MM.1S (cell line): ENCODE data around the gene GALNT5.
A peak's percentile ranks its signal among the peaks of the same experiment; 100 is the strongest.
"Not testable (repeated sequence)": the region's sequence is repeated elsewhere in the genome, so short reads cannot be mapped to it uniquely, and the experiment has no call there.

Experiments used
- DNase-seq: peaks from one replicate; pipeline ENCODE4 v3.0.0-alpha.2; 2015
- H2AFZ ChIP-seq: fragments of 300-600 bp; sonication (generic); 2 replicates; pipeline ENCODE4 v1.6.0; 2016; ENCODE audit warnings: antibody characterized with exemption, low read length
- H3F3A ChIP-seq: fragments of 300-600 bp; sonication (generic); 2 replicates; pipeline ENCODE4 v1.6.1; 2016; ENCODE audit warnings: mild to moderate bottlenecking, antibody characterized with exemption, low read length, moderate library complexity, mixed read lengths; ENCODE audit not compliant: insufficient read depth
- H3K27ac ChIP-seq: fragments of 300-600 bp; sonication (generic); 2 replicates; pipeline ENCODE4 v1.5.1; 2016; ENCODE audit warnings: mild to moderate bottlenecking, low read length
- H3K27me3 ChIP-seq: fragments of 300-600 bp; sonication (generic); replicated peaks from 2 replicates; pipeline ENCODE4 v1.6.0; 2016; ENCODE audit warnings: low read length; ENCODE audit not compliant: insufficient read depth
- H3K36me3 ChIP-seq: fragments of 300-600 bp; sonication (generic); replicated peaks from 2 replicates; pipeline ENCODE4 v1.6.1; 2016; ENCODE audit warnings: mild to moderate bottlenecking, low read length, mixed read lengths; ENCODE audit not compliant: insufficient read depth
- H3K4me1 ChIP-seq: fragments of 300-600 bp; sonication (generic); 2 replicates; pipeline ENCODE4 v1.6.1; 2016; ENCODE audit warnings: low read length, mixed read lengths
- H3K4me2 ChIP-seq: fragments of 300-600 bp; sonication (generic); 2 replicates; pipeline ENCODE4 v1.6.0; 2016; ENCODE audit warnings: low read depth, low read length
- H3K4me3 ChIP-seq: fragments of 300-600 bp; sonication (generic); 2 replicates; pipeline ENCODE4 v1.5.1; 2016; ENCODE audit warnings: low read length, mixed read lengths
- H3K79me2 ChIP-seq: fragments of 300-600 bp; sonication (generic); 2 replicates; pipeline ENCODE4 v1.6.1; 2016; ENCODE audit warnings: mixed run types, low read length, mixed read lengths
- H3K9ac ChIP-seq: fragments of 300-600 bp; sonication (generic); 2 replicates; pipeline ENCODE4 v1.6.1; 2016; ENCODE audit warnings: low read length, mixed read lengths
- H3K9me2 ChIP-seq: fragments of 300-600 bp; sonication (generic); replicated peaks from 2 replicates; pipeline ENCODE4 v1.6.1; 2016; ENCODE audit warnings: mild to moderate bottlenecking, low read length, mixed read lengths; ENCODE audit not compliant: insufficient read depth
- H3K9me3 ChIP-seq: fragments of 300-600 bp; sonication (generic); replicated peaks from 2 replicates; pipeline ENCODE4 v1.6.1; 2016; ENCODE audit warnings: mild to moderate bottlenecking, low read length, mixed read lengths; ENCODE audit not compliant: insufficient read depth
- H4K20me1 ChIP-seq: fragments of 300-600 bp; sonication (generic); 2 replicates; pipeline ENCODE4 v1.6.1; 2016; ENCODE audit warnings: mild to moderate bottlenecking, low read length, moderate library complexity, mixed read lengths; ENCODE audit not compliant: insufficient read depth
- CTCF ChIP-seq: fragments of 300-600 bp; sonication (generic); IDR thresholded peaks from 2 replicates; pipeline ENCODE4 v1.5.1; 2016; ENCODE audit warnings: antibody characterized with exemption, low read length, mixed read lengths
- EZH2 ChIP-seq: fragments of 300-600 bp; sonication (generic); optimal IDR thresholded peaks from 2 replicates; pipeline ENCODE3; 2017; ENCODE audit warnings: low read depth, mild to moderate bottlenecking, antibody characterized with exemption, low read length, mixed read lengths
- EZH2phosphoT487 ChIP-seq: fragments of 300-600 bp; sonication (generic); IDR thresholded peaks from 2 replicates; pipeline ENCODE4 v1.6.1; 2018; ENCODE audit warnings: antibody characterized with exemption, low read length

The GALNT5 gene

DNA sequence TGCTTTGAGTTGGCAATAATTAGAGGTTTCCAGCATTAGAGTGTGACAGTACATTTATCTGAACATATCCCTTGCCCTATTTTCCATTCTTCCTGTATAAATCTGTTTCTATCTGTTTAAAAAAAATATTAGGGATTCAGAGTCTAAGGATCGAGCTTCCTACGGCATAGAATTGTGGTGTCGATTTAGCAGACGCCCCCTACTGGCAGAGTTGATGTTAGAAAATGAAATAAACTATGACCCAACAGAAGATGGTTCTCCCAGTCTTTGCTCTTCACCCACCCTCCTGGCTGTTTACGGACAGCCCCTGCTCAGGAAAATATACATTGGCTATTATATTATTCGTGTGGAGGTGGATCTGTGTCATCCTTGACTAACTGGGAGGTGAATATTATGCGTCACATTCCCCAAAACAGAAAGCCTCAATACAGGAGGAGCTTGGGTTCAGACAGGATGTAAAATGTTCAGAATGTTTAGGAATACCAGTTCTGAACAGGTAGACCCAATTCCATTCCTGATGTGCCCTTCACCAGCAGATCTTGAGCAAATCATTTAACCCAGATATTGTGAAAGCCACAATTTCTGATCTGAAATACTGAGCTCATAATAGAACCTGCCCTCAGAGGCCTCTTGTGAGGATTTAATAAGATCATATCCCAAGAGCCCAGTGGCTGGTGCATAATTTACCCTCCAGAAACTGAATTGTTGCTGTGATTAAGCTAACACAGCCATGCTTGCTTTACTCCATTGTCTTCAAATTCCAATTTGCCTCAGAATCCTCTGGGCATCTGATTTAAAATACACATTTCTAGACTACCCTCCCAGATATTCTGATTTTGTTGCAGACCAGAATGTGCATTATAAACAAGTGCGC is 78.9 kb downstream of the GALNT5 start:
- Histone ChIP-seq H3K4me3 (no peak overlapping the region), H3K36me3 (no peaks in the 10 kb centered on the region), H4K20me1 (no peaks in the 10 kb centered on the region), H3K9me2 (no peaks in the 10 kb centered on the region), H3K27me3 (no peaks in the 10 kb centered on the region), H3F3A (no peaks in the 10 kb centered on the region), H3K9me3 (no peaks in the 10 kb centered on the region), H3K4me1 (0 out of 2 replicates have a peak, but pooled peaks cover 4% of the 10 kb centered on the region), H2AFZ (no peak overlapping the region), H3K79me2 (no peaks in the 10 kb centered on the region), H3K27ac (no peak overlapping the region), H3K9ac (no peak overlapping the region), H3K4me2 (no peak overlapping the region; the same call in 1 of the 2 replicates)
- peak; percentile 58 for DNase-seq
- TF ChIP-seq EZH2phosphoT487 = no peak
- TF ChIP-seq CTCF = peak; percentile 75

- Histone ChIP-seq H3K4me2 (no peak overlapping the region), H3K36me3 (no peaks in the 10 kb centered on the region), H3K27me3 (no peaks in the 10 kb centered on the region), H4K20me1 (no peaks in the 10 kb centered on the region), H3K9me3 (no peaks in the 10 kb centered on the region), H3K27ac (no peak overlapping the region), H3K79me2 (no peaks in the 10 kb centered on the region), H3K4me1 (peaks cover 8% of the 10 kb centered on the region), H3K9me2 (no peaks in the 10 kb centered on the region), H3K9ac (no peak overlapping the region), H2AFZ (no peak overlapping the region), H3K4me3 (no peak overlapping the region), H3F3A (no peaks in the 10 kb centered on the region)
- TF ChIP-seq EZH2phosphoT487 (no peak), EZH2 (no peak), CTCF (no peak)
- DNase-seq = no peak
These were observed 80.5 kb downstream of the GALNT5 start for GRCh38 chr2:157337978-157338377.

- Histone ChIP-seq H2AFZ (no peak overlapping the region), H3K79me2 (no peaks in the 10 kb centered on the region), H3K27me3 (no peaks in the 10 kb centered on the region), H3K36me3 (no peaks in the 10 kb centered on the region), H3K4me1 (peaks cover 8% of the 10 kb centered on the region), H3K9me3 (no peaks in the 10 kb centered on the region), H3K9me2 (no peaks in the 10 kb centered on the region), H3K4me2 (no peak overlapping the region), H4K20me1 (no peaks in the 10 kb centered on the region), H3K4me3 (no peak overlapping the region), H3K27ac (no peak overlapping the region), H3F3A (no peaks in the 10 kb centered on the region), H3K9ac (no peak overlapping the region)
- DNase-seq = no peak
- no peak for TF ChIP-seq EZH2phosphoT487
These were observed 82.6 kb downstream of the GALNT5 start for GRCh38 chr2:157339965-157340655.

GRCh38 chr2:157341381-157341780 is 83.9 kb downstream of the GALNT5 start:
- not testable (repeated sequence) for H3K9me3 ChIP-seq, H3K36me3 ChIP-seq, H4K20me1 ChIP-seq, H3K4me1 ChIP-seq, H3K4me3 ChIP-seq, H3K4me2 ChIP-seq, H3K9me2 ChIP-seq, H3K27ac ChIP-seq, H3K9ac ChIP-seq, H3K79me2 ChIP-seq, H3F3A ChIP-seq, H2AFZ ChIP-seq, H3K27me3 ChIP-seq, DNase-seq
